ENCODE data around the gene ABCF2.

ABCF2 gene

DNA sequence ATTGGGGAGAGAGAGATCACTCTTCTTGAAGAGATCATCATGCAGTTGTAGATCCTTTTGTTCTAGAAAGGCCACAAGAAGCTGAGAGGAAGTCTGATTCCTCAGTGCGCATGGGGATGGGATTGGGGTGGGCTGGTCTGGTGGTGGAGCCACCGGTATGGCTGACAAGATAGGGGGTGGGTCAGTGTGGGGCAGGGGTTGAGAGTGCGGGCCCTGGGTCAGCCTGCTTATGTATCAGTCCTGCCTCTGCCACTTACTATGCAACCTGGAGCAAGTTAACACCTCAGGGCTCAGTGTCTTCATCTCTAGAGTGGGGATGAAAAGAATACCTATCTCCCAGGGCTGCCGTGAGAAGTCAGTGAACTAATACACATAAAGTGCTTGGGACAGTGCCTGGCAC lies 13.5 kb upstream of the ABCF2 start:
- no peak for FAIRE-seq
- no peak for TF ChIP-seq CTCF (IDR thresholded peaks at IDR 0.05; ENCODE audit: insufficient read depth, missing control alignments)
- DNase-seq (ENCODE audit: insufficient read length, low spot score): no peak

DNA sequence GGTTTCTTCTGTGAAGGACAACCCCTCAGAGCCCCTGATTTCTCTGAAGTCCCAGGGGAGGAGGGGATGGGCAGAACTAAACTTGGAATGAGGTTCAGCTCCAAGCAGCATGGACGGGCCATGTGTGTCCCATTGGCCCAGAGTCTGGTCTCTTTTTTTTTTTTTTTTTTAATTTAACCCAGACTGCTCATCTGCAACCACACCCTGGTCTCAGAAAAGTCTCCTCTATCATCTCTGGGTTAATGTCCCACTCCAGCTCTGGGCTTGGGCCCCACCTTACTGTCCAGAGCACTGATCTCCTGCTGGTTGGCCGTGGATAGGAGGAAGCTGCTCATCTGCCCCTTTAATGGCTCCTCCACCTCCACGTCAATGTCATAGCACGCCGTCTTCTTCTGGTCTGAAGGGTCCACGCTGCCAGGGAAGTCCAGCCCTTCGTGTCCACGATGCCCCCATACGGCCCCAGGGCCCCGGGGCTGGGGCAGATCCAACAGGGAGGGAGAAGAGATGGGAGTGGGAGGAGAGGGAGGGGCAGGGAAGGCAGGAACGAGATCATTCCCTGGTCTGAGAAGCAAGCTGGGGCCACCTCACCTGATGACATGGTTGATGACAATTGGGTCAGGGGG lies 12.9 kb upstream of the ABCF2 start:
- no peak for TF ChIP-seq CTCF (IDR thresholded peaks at IDR 0.05; ENCODE audit: insufficient read depth, missing control alignments)
- no peak for DNase-seq (ENCODE audit: insufficient read length, low spot score)
- no peak for FAIRE-seq

DNA sequence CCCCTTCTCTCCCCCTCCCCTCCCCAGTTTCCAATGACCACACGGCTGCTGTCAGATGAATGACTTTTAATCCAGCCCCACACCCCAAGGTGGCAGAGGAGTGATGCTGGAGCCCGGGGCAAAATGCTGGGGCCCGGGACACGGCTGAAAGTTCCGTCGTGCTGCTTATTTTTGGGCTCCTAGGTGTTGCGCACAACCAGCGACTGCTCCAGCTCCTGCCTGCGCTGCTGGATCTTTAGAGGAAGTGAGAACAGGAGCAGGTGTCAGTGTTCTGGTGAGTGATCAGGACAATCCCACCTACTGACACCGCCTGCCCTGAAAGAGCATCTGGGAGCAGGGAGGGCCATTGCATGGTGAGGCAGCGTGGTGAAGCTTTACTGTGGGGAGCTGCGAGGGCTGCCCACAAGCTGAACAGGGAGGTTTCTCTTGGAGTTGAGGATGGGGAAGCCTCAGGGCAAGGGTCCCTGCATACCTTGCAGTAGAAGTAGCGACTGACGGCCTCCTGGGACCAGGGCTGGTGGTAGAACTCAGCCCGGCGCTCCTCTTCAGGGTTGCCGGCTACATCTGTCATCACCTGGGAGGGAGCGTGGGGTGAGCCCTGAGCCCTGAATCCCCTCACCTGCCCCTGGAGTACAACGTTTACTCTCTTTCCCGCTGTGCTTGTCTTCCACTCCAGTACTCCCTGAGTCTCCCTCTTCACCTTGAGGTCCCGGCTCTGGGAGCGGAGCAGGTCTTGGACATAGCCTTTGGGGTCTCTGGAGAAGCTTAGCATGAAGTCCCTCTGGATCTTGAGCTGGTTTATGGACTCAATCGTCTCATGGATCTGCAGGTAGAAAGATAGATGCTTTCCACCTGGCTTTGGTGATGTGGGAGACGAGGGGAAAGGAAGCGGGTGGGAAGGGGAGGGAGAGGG lies 12.2 kb upstream of the ABCF2 start:
- DNase-seq (ENCODE audit: insufficient read length, low spot score) (no peak), FAIRE-seq (no peak)

GRCh38 chr7:151238190-151238810 lies 11.3 kb upstream of the ABCF2 start:
- no peak for DNase-seq (ENCODE audit: insufficient read length, low spot score)
- no peak for TF ChIP-seq CTCF (IDR thresholded peaks at IDR 0.05; ENCODE audit: insufficient read depth, missing control alignments)

More for the DNA sequence above, 12.2 kb upstream of the ABCF2 start:
- TF ChIP-seq CTCF (IDR thresholded peaks at IDR 0.05; ENCODE audit: insufficient read depth, missing control alignments): no peak

DNA sequence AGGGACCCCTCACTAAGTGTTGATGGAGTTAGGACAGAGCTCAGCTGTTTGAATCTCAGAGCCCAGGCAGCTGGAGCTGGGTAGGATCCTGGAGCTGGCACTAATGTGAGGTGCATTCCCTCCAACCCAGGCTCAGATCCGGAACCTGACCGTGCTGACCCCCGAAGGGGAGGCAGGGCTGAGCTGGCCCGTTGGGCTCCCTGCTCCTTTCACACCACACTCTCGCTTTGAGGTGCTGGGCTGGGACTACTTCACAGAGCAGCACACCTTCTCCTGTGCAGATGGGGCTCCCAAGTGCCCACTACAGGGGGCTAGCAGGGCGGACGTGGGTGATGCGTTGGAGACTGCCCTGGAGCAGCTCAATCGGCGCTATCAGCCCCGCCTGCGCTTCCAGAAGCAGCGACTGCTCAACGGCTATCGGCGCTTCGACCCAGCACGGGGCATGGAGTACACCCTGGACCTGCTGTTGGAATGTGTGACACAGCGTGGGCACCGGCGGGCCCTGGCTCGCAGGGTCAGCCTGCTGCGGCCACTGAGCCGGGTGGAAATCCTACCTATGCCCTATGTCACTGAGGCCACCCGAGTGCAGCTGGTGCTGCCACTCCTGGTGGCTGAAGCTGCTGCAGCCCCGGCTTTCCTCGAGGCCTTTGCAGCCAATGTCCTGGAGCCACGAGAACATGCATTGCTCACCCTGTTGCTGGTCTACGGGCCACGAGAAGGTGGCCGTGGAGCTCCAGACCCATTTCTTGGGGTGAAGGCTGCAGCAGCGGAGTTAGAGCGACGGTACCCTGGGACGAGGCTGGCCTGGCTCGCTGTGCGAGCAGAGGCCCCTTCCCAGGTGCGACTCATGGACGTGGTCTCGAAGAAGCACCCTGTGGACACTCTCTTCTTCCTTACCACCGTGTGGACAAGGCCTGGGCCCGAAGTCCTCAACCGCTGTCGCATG lies 10.5 kb upstream of the ABCF2 start:
- no peak for TF ChIP-seq CTCF (IDR thresholded peaks at IDR 0.05; ENCODE audit: insufficient read depth, missing control alignments)
- FAIRE-seq: no peak

More at GRCh38 chr7:151238190-151238810, 11.3 kb upstream of the ABCF2 start:
- FAIRE-seq: no peak

GRCh38 chr7:151236406-151236805 lies 9.4 kb upstream of the ABCF2 start:
- FAIRE-seq: no peak

More for the DNA sequence above, 10.5 kb upstream of the ABCF2 start:
- no peak for DNase-seq (ENCODE audit: insufficient read length, low spot score)

More at GRCh38 chr7:151236406-151236805, 9.4 kb upstream of the ABCF2 start:
- no peak for TF ChIP-seq CTCF (IDR thresholded peaks at IDR 0.05; ENCODE audit: insufficient read depth, missing control alignments)
- DNase-seq (ENCODE audit: insufficient read length, low spot score): no peak
